Parietal lobe (tissue), 2 donors: ENCODE data around the gene OSR1. TPM values are rescaled to one million over a fixed set of nuclear protein-coding genes. Genes with fewer than 3 reads are reported as not detected.

Experiments used
- small RNA-seq: library from RNA; depleted of rRNA; stranded (forward); fragments of <200 nt; gene quantifications from one replicate; pipeline ENCODE3, GENCODE V24; 2014; ENCODE audit warnings: low replicate concordance
- total RNA-seq: library from RNA; depleted of rRNA; stranded (reverse); fragments of >200 nt; gene quantifications from one replicate; pipeline ENCODE4 v1.2.3, GENCODE V29; 2014

The OSR1 gene
- 0.31 TPM for total RNA-seq

DNA sequence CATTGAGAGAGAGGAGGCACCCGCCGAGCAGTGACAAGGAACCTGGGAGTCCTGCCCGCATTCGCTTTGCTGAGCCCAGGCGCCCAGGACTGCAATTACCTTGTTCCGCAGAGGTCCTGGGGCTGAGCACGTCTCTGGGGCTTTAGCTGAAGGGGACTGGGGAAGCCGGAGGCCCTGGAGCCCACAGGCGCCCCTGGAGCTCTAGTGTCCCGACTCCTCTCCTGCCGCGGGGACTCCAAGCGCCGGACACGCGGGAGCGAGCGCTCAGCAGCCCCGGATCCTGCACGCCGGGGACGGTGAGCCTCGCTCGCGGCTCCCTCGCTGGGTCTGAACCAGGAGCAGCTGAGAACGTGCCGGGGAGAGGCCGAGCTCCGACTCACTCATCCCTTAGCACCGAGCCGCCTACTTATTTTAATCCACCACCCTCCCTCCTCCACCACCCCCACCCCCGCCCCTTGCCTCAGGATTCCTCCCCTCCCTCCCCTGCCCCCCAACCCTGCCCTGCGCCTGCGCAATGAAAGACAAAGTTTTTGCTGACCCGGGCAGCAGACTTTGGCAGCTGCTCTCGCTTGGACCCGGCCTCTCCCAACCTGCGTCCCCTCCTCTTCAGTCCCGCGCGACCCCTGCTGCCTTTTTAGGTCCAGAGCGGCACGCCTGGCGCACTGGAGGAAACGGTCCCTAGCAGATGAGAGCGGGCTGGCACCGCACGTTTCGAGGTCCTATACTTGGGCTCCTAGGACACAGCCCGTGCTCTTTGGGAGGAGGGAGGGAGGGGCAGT lies at the start of gene OSR1:
OSR1 (minus strand) TSS at position 382 of the 779 bp plus-strand sequence. CDS start 4,818 bp downstream, outside the sequence.

Small RNAs within 50 kb of the gene (small RNA-seq; reads per million reads assigned to genes)
- not detected for gene MIR4757
